ENCODE data around the gene UBXN1. TPM values are rescaled to one million over a fixed set of nuclear protein-coding genes. Genes with fewer than 3 reads are reported as not detected.

UBXN1 gene
- total and polyA plus RNA-seq, 5 donors from 2014 or later, result 204 to 252 (median 224) TPM

Other genes starting within 250 kb of the UBXN1 start
- gene AHNAK, start 132.3 kb downstream of the UBXN1 start, total RNA-seq, result 852 TPM
- 10 to 100 TPM; 22.3 to 59.3 (median 39.5) TPM for gene AHNAK, start 132.3 kb downstream of the UBXN1 start, polyA plus RNA-seq
- 1,198 TPM for gene EEF1G, start 105.2 kb downstream of the UBXN1 start, total RNA-seq
- gene EEF1G, start 105.2 kb downstream of the UBXN1 start, polyA plus RNA-seq, result 1,000 to 10,000 TPM in 3 of 4 donors, 100 to 1,000 TPM in 1; 775 to 1,680 (median 1,413) TPM
- 22.0 TPM for gene TUT1, start 87.5 kb downstream of the UBXN1 start, total RNA-seq
- gene TUT1, start 87.5 kb downstream of the UBXN1 start, polyA plus RNA-seq, result 10 to 100 TPM in 3 of 4 donors, 1 to 10 TPM in 1; 6.5 to 11.9 (median 10.9) TPM
- gene MTA2, start 77.2 kb downstream of the UBXN1 start, total RNA-seq, result 172 TPM
- gene MTA2, start 77.2 kb downstream of the UBXN1 start, polyA plus RNA-seq, result 10 to 100 TPM; 30.3 to 38.6 (median 33.9) TPM
- 165 TPM for gene EML3, start 66.3 kb downstream of the UBXN1 start, total RNA-seq
- gene EML3, start 66.3 kb downstream of the UBXN1 start, polyA plus RNA-seq, result 10 to 100 TPM; 16.1 to 23.2 (median 16.4) TPM
- gene ROM1, start 65.8 kb downstream of the UBXN1 start, total RNA-seq, result 1.9 TPM
- gene ROM1, start 65.8 kb downstream of the UBXN1 start, polyA plus RNA-seq, result 1 to 10 TPM in 2 of 4 donors, under 1 TPM in 2; 0.41 to 1.3 (median 0.80) TPM
- gene B3GAT3, start 57.1 kb downstream of the UBXN1 start, total RNA-seq, result 57.5 TPM
- 10 to 100 TPM; 34.3 to 43.1 (median 35.7) TPM for gene B3GAT3, start 57.1 kb downstream of the UBXN1 start, polyA plus RNA-seq
- 169 TPM for gene GANAB, start 32.5 kb downstream of the UBXN1 start, total RNA-seq
- gene GANAB, start 32.5 kb downstream of the UBXN1 start, polyA plus RNA-seq, result 100 to 1,000 TPM; 128 to 138 (median 135) TPM
- gene INTS5, start 25.8 kb downstream of the UBXN1 start, total RNA-seq, result 11.7 TPM
- 10 to 100 TPM; 33.2 to 49.9 (median 39.2) TPM for gene INTS5, start 25.8 kb downstream of the UBXN1 start, polyA plus RNA-seq
- 30.5 TPM for gene C11orf98, start 13.9 kb downstream of the UBXN1 start, total RNA-seq
- 100 to 1,000 TPM; 118 to 149 (median 137) TPM for gene C11orf98, start 13.9 kb downstream of the UBXN1 start, polyA plus RNA-seq
- gene CSKMT, start 13.8 kb downstream of the UBXN1 start, total RNA-seq, result 12.3 TPM
- 1 to 10 TPM; 1.9 to 3.8 (median 2.7) TPM for gene CSKMT, start 13.8 kb downstream of the UBXN1 start, polyA plus RNA-seq
- gene UQCC3, start 7.4 kb downstream of the UBXN1 start, total RNA-seq, result 3.5 TPM
- 10 to 100 TPM; 11.0 to 13.9 (median 12.2) TPM for gene UQCC3, start 7.4 kb downstream of the UBXN1 start, polyA plus RNA-seq
- 9.9 TPM for gene LBHD1, start 6.8 kb downstream of the UBXN1 start, total RNA-seq
- gene LBHD1, start 6.8 kb downstream of the UBXN1 start, polyA plus RNA-seq, result 1 to 10 TPM; 1.8 to 2.6 (median 2.2) TPM
- not detected for gene LRRN4CL, start 10.5 kb upstream of the UBXN1 start, total RNA-seq
- gene LRRN4CL, start 10.5 kb upstream of the UBXN1 start, polyA plus RNA-seq, result not detected
- 23.9 TPM for gene BSCL2, start 28.4 kb upstream of the UBXN1 start, total RNA-seq
- gene BSCL2, start 28.4 kb upstream of the UBXN1 start, polyA plus RNA-seq, result 10 to 100 TPM; 36.2 to 49.2 (median 42.9) TPM
- not detected for gene GNG3, start 28.6 kb upstream of the UBXN1 start, total RNA-seq
- under 1 TPM in 2 of 4 donors, not detected in 2; 0.21 to 0.72 TPM for gene GNG3, start 28.6 kb upstream of the UBXN1 start, polyA plus RNA-seq
- gene HNRNPUL2, start 48.4 kb upstream of the UBXN1 start, total RNA-seq, result 52.8 TPM
- 1 to 10 TPM in 3 of 4 donors, under 1 TPM in 1; 0.85 to 1.5 (median 1.2) TPM for gene HNRNPUL2, start 48.4 kb upstream of the UBXN1 start, polyA plus RNA-seq
- gene TTC9C, start 49.4 kb upstream of the UBXN1 start, total RNA-seq, result 19.4 TPM
- gene TTC9C, start 49.4 kb upstream of the UBXN1 start, polyA plus RNA-seq, result 10 to 100 TPM; 27.6 to 39.5 (median 31.6) TPM
- 8.5 TPM for gene ZBTB3, start 75.1 kb upstream of the UBXN1 start, total RNA-seq
- gene ZBTB3, start 75.1 kb upstream of the UBXN1 start, polyA plus RNA-seq, result 1 to 10 TPM; 4.8 to 7.2 (median 5.5) TPM
- gene POLR2G, start 82.5 kb upstream of the UBXN1 start, total RNA-seq, result 74.9 TPM
- gene POLR2G, start 82.5 kb upstream of the UBXN1 start, polyA plus RNA-seq, result 100 to 1,000 TPM; 241 to 286 (median 253) TPM
- gene TAF6L, start 92.3 kb upstream of the UBXN1 start, total RNA-seq, result 13.1 TPM
- 1 to 10 TPM; 5.8 to 9.5 (median 7.5) TPM for gene TAF6L, start 92.3 kb upstream of the UBXN1 start, polyA plus RNA-seq
- gene TMEM179B, start 108.3 kb upstream of the UBXN1 start, total RNA-seq, result 26.3 TPM
- gene TMEM179B, start 108.3 kb upstream of the UBXN1 start, polyA plus RNA-seq, result 100 to 1,000 TPM; 129 to 172 (median 152) TPM
- 9.1 TPM for gene TMEM223, start 112.9 kb upstream of the UBXN1 start, total RNA-seq
- 10 to 100 TPM; 55.2 to 71.9 (median 69.2) TPM for gene TMEM223, start 112.9 kb upstream of the UBXN1 start, polyA plus RNA-seq
- 309 TPM for gene NXF1, start 126.4 kb upstream of the UBXN1 start, total RNA-seq
- gene NXF1, start 126.4 kb upstream of the UBXN1 start, polyA plus RNA-seq, result 10 to 100 TPM; 47.3 to 70.9 (median 64.2) TPM
- gene STX5, start 153.0 kb upstream of the UBXN1 start, total RNA-seq, result 128 TPM
- gene STX5, start 153.0 kb upstream of the UBXN1 start, polyA plus RNA-seq, result 10 to 100 TPM; 28.2 to 39.8 (median 35.4) TPM
- not detected for gene TEX54, start 153.8 kb upstream of the UBXN1 start, total RNA-seq
- 1 to 10 TPM in 2 of 4 donors, under 1 TPM in 1, not detected in 1; 0.76 to 2.2 (median 2.1) TPM for gene TEX54, start 153.8 kb upstream of the UBXN1 start, polyA plus RNA-seq
- gene WDR74, start 160.5 kb upstream of the UBXN1 start, total RNA-seq, result 201 TPM
- 10 to 100 TPM; 41.6 to 61.1 (median 49.0) TPM for gene WDR74, start 160.5 kb upstream of the UBXN1 start, polyA plus RNA-seq
- gene SLC3A2, start 201.8 kb upstream of the UBXN1 start, total RNA-seq, result 277 TPM
- 100 to 1,000 TPM; 158 to 172 (median 168) TPM for gene SLC3A2, start 201.8 kb upstream of the UBXN1 start, polyA plus RNA-seq
- gene CHRM1, start 242.3 kb upstream of the UBXN1 start, total RNA-seq, result not detected
- gene CHRM1, start 242.3 kb upstream of the UBXN1 start, polyA plus RNA-seq, result not detected